C1 segment of cervical spinal cord (tissue), 14 donors: ENCODE results near the gene RAMAC.
"Not testable (repeated sequence)": the region's sequence is repeated elsewhere in the genome, so short reads cannot be mapped to it uniquely, and the experiment has no call there.

Experiments
- DNase-seq, 14 donors: peaks; one replicate each; lab custom pipeline; 2025; lab: John Stamatoyannopoulos, UW

The RAMAC gene

DNA sequence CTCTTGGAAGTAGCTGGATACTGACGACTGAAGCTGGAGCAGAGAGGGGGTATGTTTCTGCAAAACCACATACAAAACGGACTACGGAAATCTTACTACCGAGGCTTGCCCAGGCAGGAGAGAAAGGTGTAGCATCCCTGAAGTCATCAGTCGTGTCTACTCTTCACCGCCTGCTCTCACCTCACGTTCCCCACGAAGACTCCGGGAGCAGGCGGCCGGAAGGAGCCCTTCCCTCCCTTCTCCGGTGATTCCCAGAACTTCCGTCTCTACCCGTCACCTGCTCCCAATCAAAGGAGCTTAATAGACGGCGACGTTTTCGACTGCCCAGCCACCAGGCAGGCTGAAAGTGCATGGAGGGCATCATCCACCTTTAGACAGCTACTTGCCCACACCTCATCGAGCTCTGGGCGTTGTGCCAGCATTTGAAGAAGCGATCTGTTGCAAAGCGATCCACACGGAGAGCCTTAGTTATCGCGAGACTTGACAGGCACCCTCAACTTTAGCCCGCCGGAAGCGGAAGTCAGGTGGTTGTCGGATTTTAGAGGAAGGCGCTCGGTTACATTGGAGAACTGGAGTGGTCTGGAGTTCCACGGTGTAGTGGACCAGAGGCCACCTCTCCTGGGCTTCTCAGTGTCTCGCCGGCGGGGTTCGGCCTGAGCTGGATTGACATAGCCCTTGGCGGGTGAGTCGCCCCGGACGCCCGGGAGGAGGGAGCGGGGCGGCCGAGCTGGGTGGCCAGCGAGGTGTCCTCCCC is at the start of gene RAMAC:
Gene RAMAC (plus strand): TSS at position 523 of the 754 bp plus-strand sequence. CDS start 2,809 bp downstream, outside the sequence.
- peak; percentile 43 to 97 (median 90) for DNase-seq

DNA sequence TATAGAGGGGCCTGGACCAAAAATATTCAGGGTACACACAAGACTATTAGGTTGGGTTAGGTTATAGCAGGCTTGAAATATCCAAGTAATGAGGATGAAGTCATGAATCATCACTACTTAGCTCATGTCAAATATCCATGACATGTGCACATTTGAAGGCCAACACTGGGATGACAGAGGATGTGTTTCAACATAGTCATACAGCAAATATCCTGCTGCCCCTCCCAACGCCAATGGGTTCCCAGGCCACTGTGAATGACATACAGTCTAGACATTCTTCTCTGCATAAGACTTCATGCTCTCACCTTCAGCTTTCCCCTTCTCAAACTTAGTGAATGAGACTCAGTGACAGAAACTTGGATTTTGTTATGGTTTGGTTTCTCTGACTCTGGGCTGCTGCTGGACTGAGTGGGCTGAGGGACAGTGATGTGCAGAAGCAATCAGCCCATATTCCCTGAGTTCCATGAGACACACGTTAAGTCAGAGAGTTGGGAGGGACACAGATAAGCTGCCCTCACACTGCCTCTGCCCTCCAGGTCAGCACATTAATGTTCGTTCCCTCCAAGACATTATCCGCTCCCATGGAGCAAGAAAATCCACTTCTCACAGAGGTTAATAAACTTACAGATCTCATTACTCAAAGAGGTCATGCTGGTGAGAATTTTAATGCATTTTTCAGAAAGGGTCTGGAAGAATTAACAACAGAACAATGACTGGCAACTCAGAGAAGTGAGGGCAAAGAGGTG is 48.9 kb upstream of the RAMAC start:
- no peak for DNase-seq

DNA sequence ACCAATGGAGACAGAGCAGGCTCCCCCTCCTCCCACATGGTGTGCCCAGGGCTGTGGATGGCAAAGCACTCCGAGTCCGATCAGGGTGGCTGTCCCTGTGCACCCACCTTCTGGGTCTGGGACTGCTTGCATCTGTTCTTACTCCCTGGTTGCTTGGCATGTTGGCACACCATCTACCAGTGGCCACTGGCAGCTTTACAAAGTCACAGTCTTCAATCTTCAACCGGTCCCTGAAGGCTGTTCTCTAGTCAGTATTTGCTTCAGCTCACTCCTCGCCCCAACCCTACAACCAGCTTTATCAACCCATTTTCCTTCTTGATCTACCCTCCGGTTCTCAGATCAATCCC is 48.3 kb upstream of the RAMAC start:
- DNase-seq, result no peak

DNA sequence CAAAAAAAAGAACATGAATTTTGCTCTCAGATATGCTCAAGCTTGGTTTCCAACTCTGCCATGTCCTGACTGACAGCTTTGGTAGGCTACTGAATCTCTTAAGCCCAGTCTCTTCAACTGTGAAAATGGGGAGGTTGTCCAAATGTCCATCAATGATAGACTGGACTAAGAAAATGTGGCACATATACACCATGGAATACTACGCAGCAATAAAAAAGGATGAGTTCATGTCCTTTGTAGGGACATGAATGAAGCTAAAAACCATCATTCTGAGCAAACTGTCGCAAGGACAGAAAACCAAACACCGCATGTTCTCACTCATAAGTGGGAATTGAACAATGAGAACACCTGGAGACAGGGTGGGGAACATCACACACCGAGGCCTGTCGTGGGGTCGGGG is 46.3 kb upstream of the RAMAC start:
- not testable (repeated sequence) for DNase-seq

DNA sequence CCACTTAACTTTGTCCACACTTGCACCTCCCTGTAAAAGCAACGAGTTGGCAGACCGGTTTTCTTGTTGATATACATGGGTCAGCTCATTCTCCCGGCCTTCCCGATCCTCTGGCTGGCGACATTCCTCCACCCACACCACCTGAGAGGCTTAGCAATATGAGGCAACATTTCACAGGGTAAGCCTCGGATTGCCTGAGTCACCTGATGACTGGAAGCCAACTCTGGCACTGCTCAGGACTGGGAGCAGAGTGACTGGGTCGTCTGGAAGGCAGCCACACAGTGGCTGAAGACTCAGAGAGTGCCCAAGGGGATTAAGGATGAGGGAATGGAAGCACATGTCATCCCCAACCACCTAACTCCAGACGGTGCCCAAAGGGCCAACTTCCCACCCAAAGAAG is 43.3 kb upstream of the RAMAC start:
- DNase-seq, result peak in 1 of 14 donors; percentile 56

DNA sequence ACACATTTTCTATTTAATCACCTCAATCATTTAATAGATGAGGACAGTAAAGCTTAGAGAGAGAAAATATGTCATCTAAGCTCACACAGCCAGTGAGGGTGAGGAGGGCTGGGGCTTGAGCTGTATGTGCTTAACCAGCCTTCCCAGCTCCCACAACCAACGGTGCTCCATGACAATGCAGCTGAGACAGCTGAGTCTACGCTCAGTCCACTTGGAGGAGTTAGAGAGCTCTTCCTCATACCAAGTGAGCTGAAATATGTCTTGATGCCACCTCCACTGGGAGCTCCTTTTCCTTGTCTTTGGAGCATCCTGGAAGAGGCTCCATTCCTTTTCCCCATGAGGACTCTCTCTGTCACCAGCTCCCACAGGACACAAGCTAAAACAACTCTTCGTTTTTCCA is 42.8 kb upstream of the RAMAC start:
- no peak for DNase-seq

DNA sequence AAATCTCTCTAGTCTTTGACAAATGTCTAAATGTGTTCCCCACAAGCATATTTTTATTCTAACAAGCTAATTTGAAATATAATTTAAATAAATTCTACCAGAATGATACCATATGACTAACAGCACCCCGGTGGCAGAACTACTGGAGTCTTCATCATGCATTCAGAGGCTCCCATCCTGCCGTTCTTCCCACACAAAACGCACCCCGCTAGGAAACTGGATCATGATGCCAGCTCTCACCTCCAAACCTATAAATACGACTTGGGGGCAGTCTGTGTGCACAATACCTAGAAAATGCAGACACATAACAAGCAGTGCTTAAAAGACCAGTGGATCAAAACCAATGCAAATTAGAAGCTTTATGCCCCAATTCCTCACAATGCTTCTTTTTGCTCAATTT is 42.0 kb upstream of the RAMAC start:
- no peak for DNase-seq

DNA sequence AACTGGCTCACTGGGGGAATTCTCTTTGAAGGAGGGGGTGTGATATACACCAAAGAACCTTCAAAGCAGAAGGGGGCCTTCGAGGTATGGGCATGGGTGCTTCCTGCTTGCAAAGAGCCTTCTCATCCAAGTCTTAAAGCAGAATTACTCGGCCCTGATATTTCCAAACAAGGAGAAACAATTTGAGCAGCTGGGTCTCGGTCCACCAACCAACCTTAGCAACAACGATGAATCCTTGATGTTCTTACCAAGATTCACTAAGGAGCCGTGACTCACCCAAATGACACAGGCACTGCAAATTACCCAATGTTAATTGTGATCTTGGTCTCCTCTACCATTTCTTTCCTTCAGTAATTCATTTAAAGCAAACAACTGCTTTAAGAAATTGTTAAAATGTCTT is 41.2 kb upstream of the RAMAC start:
- no peak for DNase-seq

DNA sequence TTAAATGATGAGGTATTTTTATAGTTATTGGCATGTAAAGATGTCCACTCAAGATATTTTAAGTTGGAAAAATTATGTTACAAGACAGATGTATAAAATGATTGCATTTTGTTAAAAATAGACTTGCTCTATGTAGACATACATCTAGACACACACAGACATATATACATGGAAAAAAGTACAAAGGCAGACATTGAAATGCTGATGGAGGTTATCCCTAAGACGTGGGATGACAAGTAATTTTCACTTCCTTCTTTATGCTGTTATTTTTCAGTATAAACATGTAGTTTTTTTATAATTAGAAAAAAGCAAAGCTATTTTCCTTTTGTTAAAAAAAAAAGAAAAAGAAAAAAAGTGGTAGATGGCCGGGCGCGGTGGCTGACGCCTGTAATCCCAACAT is 40.7 kb upstream of the RAMAC start:
- DNase-seq, result no peak

DNA sequence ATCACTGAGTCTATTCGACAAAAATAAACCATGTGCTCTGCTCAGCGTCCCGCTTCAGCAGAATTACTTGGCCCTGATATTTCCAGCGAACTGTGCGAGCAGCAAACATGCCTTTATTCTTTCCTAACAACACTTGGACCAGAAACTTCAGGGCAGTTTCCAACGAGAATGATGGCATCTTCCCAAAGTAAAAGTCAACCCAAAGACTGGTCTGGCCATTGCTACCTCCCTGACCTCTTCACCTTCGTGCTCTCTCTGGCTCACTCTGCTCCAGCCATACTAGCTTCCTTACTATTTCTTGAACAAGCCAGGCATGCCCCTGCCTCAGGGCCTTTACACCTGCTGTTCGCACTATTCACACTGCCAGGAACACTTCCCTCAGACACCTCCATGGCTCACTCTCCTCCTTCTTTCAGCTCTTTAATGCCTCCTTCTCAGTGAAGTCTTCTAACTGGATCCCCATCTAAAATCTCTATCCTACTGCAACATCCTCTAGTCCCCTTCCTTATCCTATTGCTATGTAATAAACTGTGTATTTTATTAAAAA is 39.8 kb upstream of the RAMAC start:
- no peak for DNase-seq

DNA sequence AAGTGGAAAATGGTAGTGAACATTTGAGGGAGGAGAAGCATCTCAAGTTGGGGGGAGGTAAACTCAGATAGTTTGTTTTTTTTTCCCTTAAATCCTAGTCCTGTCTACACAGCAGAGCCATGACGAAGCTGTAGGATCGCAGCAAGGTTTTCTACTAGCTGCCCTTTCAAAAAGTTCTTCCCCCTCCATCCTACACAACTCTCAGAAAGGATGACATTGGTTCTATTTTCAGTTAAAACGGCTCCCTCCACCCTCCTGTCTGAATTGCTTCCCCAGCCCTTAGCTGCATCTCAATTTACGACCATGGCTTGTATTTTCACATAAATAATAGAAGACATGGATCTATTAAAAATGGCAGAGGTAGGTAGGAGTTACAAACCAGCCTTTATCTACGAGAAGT is 35.7 kb upstream of the RAMAC start:
- DNase-seq, result no peak

DNA sequence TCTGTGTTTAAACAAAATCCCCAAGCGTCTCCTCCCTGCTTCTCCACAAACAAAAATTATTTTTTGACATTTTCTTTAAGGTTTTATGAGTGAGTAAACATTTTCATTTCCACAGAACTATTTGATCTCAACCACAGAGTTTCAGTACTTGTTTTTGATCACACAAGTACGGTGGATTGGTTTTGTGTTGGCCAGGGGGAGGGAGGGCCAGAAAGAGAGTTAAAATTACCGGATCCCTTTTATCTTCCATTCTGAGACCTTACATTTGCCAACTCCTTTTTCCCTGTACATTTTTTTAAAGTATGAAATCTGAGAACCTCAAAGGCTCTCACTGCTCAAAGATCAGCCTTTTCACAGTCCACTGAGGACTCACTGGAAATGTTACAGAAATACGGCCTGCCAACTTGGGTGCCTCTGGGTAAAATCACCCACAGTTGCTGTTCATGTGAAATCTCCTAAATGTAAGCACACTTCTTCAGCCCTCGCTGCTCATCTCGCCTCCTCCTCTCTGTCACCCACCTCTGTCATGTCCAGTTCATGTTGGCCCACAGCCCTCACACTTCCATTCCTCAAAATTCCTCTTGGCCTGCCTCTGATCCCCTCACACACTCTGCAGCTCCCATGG is 35.2 kb upstream of the RAMAC start:
- DNase-seq, result peak in 1 of 14 donors; percentile 15

DNA sequence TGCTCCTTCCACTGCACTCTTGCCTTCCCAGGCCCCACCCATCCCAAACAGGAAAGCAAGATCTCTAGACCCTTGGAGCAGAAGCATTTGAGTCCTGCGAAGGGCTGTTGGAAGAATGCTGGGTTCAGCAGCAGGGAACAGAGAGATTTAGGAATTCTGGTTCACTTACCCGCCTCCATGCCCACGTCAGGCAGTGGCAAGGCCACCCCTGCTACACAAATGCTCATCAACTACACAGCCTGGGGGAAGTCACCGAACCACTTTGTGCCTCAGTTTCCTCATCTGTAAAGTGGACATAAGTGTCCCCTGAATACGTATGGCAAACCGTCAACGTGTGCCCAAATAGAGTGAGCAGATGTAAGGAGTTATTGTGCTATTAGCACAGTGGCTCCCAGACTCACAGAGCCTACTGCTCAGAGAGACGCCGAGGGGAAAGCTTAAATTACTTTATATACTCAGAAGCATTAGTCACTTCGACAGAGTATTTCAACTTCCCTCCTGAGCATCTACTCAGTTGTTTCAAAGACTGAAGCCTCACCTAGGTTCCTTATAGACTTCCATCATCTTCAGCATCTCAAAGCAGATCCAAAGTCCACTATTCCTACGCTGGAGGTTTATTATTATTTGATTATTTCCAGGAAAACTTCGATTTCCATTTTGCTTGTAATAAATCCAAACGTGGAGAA is 34.4 kb upstream of the RAMAC start:
- peak in 1 of 14 donors; percentile 30 for DNase-seq

DNA sequence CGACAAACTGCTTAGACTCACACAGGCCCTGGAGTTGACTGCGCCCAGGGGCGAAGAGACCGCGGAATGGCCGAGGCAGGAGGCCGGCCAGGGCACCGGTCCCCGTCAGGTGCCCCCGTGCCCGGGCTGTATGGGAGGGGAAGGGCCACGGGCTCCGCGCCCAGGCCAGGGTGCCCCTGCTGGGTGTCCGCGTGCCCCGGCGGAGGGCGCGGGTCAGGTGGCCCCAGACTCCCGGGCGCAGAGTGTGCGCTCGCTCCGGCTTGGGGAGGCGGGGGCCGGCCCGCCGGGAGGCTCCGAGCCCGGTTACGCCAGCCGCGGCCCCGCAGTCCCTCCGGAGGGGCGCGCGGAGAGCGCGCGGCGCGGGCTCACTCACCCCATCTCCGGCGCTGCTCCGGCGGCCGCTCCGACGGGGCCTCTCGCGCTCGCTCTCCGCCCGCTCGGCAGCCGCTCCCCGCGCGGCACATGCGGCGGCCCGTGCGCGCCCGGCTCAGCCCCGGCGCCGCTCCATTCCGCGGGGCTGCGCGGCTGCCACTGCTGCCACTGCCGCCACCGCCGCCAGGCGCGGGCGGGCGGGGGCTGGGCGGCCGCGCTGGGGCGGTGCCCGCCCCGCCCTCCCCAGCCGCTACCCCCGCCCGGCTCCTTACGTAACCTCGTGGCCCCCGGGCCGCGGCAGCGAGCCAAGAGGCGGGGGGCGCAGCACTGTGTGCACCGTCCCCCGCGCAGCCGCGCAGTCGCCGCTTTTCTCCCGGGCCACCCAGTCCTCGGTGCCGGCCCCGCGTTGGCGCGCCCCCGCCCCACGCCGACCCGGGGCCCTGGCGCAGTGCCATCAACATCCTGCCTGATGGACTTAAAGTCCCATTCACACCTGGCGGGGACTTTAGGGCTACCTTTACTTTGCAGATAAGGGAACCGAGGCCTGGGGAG is 33.6 kb upstream of the RAMAC start, which contains the start of gene HOMER2:
Gene HOMER2 (minus strand): TSS at position 563 of the 924 bp plus-strand sequence. CDS start 185 bp downstream, at position 378.
- peak in 4 of 14 donors; percentile 20 to 57 (median 32) for DNase-seq

DNA sequence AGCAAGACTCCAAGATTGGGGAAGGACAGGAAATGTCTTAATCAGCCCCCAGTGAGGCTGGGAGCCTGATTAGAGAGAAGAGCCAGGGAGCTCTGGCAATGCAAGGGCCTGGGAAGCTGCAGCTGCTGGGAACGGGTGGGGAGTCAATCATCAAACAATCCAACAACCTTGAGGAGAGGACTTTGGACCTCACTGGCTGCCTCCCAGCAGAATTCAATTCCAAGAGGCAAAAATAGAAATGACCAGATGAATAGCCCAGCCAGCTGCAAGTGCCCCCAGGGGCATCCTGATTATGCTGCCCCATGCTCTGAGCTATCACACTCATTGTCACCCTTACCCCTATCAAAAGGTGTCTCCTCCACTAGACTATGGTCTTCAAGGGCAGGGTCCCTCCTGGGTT is 27.4 kb upstream of the RAMAC start:
- no peak for DNase-seq

DNA sequence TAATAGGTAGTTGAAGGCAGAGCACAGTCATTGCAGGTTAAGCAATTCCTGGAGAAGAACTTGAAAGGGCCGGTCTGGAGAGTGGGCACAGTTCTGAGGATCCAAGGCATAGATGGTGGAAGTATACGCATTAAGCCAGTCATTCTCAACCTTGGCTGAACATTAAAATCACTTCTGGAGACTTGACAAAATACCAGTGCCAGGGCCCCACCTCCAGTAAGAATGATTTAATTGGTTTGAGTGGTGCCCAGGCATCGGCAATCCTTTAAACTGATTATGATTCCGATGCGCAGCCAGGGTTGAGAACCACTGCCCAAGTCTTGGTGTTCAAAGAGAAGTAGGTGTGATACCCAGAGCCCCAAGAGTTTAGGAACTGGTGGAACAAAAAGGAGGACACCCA is 26.6 kb upstream of the RAMAC start:
- DNase-seq, result no peak

DNA sequence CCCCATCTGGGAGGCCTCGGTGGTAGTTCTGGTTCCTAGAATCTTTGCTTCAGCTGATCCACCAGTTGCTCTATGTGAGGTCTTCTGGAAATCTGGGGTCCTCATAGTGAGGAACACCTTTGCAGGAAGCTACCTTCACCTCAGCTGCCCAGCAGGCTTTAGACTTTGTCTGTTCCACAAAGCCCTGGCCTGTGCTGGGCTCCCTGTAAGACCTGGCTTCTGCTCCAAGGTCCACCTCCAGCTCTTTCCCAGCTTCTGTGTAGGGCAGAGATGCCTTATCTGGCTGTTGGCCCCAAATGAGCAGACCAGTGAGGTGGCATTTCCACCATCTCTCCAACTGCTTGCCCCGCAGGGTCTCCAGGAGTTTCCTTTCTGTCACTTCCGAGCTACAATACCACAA is 25.2 kb upstream of the RAMAC start:
- DNase-seq, result no peak

DNA sequence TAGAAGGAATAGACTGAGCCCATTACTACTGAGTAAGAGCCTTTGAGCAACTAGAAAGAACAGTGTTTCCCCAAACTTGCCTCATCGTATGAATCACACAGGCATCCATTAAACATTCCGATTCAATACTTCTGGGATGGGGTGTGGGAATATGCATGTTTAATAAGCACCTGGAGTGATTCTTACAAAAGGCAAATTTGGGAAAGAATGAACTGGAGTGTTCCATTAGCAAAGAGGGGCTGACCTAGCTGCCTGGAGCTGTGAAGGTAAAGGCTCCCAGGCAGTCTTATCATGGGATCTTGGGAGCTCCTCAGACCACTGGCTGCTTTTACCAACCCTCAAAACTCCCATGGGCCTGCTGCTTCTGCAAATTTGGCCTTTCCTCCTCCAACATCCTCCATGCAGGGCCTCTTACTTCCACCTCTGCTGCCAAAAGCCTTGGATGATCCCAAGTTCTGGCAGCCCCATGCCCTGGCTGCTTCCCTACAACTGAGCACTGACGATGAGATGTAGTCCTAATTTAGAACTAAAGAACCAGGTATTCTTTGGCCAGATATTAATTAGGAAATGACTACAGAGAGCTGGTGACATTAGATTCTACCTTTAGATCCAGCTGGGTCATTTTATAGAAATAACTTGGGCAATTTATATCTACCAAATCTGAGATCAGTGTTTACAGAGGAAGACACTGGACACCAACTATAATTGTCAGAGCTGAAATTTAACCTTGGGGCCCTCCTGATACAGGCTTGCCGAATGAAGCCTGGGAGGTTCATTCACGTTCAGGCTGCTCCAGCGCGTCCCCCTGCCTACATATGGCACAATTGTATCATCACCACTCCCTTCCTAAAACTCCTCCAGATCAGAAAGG is 22.3 kb upstream of the RAMAC start:
- DNase-seq, result peak in 1 of 14 donors; percentile 9

DNA sequence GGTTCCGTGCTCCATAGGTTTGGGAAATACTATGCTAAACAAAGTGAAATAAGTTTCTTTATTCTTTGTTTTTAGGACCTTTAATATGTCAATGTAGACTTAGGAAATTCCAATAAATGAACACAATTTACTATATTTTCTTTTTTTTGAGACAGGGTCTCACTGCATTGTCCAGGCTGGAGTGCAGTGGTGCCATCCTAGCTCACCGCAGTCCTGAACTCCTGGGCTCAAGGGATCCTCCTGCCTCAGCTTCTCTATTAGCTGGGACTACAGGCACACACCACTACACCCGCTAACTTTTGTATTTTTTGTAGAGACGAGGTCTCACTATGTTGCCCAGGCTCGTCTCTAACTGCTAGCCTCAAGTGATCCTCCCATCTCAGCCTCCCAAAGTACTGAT is 21.1 kb upstream of the RAMAC start:
- DNase-seq, result no peak

DNA sequence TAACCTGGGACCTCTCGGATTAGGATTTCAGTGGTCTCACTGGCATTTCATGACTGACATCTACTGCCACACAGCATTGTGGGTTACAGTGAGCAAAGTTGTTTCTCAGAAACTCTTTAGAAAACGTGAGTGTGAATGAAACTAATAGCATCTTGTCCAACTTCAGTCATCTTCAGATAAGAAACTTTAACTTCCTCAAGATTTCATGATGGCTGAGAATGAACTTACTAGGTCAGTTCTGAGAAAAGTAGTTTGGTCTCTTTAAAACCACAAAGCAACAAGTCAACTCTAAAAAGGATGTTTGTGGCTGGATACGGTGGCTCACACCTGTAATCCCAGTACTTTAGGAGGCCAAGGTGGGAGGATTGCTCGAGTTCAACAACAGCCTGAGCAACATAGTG is 19.3 kb upstream of the RAMAC start:
- no peak for DNase-seq
